KG1 (cell line): ENCODE measurements around the gene PPM1B.
A peak's percentile ranks its signal among the peaks of the same experiment; 100 is the strongest.
"Not testable (repeated sequence)": the region's sequence is repeated elsewhere in the genome, so short reads cannot be mapped to it uniquely, and the experiment has no call there.

Experiments used
- DNase-seq: peaks from one replicate; lab custom pipeline; 2025; lab: John Stamatoyannopoulos, UW

PPM1B gene

DNA sequence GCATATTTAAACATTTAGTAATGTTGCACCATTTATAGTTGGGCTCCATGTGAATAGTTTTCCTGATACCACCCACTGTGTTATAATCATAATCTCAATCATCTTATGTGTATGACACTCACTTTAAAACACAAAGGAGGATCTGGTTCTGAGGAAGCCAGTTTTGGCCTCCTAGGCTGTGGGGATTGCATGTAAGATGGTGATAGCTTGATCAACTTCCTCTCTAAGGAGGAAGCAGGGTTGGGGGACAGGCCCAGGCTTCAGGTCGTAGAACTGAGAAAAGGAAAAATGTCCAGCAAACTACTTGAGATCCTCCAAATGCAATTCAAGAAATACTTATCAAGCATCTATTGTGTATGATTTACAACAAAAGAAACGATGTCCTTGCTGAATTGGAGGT lies 4.9 kb upstream of the PPM1B start:
- DNase-seq = peak; percentile 34

DNA sequence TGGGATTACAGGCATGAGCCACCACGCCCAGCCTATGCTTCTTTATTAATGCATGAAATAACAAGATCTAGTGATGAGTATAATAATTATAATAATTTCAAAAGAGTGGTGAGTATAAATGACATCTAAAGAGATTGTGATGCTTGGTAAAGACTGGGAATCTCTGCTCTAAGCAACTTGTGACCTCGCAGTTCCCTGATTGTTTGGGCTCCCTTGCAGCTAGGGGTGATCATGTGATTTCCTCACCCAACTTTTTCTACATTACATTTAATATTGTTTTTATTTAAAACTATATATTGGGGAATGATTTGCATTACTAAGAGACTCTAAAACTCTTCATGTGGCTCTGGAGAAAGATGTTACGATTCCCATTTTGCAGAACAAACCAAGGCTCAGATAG lies 4.1 kb upstream of the PPM1B start:
- no peak for DNase-seq

DNA sequence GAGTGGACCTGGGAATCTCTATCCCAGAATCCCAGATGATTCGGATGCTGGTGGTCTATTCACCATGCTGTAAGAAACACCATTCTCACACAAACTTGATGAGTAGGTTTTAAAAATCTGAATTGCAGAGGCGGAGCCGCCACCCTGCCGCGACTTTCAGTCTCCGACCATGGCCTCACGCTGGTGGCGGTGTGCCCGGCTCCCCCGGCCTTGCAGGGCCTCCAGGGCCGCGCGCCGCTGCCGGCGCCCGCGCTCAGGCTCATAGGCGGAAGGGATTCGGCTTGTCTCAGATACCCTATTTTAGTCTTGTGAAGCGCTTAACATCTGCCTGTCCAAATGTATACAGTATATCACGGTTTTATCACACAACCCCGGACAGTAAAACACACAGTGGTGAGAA lies 2.6 kb upstream of the PPM1B start:
- DNase-seq = no peak

DNA sequence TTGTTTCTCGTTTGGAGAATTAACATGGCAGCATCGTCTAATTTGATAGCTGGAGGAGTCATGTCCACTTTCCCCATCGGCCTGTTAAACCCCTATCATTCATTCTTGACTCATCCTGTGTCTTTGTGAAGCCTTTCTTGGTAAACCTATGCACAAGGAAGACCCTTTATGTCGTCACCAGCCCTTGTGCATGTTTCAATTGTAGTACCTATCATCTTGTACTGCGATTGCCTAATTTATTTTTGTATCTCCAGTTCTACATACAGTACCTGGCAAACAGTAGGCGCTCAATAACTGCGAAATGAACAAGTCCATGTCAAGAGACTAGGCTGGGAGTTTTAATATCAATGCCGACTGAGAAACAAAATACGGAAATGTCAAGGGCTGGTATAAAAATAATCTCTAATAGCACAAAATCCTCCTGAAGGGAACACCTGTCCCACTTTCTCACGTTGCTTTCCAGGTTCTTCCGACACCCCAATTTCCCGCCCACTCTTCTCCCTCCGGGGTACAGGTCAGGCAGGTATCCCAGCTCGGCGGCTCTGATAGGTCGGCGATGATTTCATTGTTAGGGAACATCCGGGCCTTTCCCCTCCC lies 1.3 kb upstream of the PPM1B start:
- peak; percentile 73 for DNase-seq

DNA sequence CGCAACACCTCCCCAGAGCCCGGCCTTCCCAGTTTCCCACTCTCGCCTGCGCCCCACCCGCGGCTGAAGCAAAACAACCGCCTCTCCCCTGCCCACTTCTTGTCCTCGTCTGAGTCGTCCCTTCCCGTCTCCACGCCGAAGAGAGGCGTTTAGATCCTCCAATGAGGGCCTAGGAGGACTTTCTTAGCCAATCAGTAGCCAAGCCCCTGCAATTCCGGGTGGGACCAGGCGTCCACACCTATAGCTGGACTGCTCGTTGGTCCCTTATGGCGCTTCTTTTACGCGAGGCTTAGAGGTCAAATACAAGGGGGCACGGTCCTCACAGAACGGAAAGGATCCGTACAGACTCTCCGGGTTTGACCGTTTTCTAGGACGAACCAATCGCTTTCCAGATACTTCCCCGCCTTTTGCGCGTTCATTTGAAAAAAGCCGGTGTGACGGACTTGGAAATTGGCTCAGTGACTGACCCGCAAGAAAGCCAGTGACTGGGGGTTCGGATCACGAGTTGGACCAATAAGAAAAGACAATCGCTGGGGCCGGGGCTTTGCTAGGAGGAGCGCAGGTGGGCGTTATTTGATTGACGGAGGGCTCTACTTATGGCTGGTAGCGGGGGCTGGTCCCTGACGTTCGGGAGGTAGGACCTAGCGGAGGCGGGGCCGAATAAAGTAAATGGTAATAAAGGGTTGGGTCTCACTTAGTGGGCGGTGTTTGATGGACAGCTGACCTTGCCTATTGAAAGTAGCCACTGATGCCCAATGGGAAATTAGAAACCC lies 581 bp upstream of the PPM1B start:
- peak; percentile 100 for DNase-seq

DNA sequence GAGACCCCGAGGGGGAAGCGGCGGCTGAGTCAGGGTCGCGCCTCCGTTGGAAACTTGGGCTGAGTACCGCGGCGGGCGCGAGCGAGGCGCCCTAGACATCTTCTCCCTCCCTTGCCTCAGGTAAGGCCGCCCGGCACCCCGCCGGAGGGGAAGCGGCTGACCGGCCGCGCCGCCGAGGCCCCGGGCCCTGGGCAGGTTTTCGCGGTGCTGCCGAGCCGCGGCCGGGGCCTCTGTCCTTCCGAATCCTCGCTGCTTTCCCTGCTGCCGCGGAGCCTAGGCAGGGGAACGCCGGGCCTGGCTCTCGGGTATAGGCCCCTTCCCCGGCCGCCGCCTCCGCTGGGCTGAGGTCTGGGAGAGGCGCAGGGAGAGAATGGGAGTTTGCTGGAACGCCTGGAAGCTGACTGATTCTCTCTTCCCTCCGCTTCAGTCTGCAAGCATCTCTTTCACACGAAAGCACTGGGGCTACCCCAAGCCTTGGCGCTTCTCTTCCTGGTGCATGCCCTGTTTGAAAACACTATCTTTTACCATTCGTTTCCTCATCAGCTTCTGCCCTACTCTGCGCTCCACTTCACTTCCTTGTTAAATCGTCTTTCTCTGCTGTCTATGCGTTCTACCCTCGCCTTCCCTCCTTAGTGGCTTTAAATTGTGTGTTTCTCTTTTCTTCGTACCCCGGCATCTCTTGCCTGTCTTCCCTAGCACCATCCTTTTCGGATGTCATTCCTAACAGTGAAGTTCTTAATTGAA lies 652 bp downstream of the PPM1B start:
- peak; percentile 34 for DNase-seq

DNA sequence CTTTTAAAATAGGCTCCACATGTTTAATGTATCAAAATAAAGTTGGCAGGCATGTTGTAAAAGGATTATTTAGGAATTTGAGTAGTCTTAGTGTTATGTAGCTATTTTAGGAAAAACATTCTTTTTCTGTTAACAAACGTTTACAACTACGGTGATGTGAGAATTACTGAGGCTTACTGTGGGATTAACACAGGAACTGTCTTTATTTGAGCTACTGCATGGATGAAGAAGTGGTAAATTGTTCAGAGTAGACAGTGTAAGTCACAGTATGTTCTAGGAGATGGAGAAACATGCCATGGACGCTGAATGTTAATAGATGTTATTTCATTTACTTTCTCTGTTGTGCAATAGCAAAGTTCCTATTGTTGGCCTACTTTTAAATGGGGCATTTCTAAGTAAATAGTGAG lies 1.6 kb downstream of the PPM1B start:
- no peak for DNase-seq

DNA sequence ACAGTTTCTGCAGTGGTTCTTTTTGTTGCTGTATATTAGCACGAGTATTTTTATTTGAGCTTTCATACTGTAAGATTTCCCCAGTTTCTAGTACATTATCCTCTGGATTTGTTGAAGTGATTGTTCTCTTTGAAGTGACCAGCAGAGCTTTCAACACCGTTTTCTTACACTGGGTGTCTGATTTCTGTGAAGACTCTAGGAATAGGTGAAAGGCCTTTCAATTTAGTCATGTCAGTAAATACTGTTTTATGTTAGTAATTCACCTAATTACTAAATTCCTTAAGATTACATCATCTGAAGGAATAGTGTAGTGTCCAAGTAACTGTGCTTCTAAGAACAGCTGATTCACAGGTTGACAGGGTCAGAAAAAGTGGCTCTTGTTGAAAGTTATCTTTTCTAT lies 2.3 kb downstream of the PPM1B start:
- DNase-seq = no peak

DNA sequence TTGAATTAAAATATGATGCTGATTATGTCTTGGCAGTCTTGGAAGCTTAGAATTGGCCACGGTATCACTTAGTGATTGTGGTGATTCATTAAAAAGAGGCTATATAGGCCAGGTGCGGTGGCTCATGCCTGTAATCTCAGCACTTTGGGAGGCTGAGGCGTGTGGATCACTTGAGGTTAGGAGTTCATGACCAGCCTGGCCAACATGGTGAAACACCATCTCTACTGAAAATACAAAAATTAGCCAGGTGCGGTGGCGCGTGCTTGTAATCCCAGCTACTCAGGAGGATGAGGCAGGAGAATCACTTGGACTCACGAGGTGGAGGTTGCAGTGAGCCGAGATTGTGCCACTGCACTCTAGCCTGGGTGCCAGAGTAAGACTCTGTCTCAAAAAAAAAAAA lies 2.8 kb downstream of the PPM1B start:
- not testable (repeated sequence) for DNase-seq

DNA sequence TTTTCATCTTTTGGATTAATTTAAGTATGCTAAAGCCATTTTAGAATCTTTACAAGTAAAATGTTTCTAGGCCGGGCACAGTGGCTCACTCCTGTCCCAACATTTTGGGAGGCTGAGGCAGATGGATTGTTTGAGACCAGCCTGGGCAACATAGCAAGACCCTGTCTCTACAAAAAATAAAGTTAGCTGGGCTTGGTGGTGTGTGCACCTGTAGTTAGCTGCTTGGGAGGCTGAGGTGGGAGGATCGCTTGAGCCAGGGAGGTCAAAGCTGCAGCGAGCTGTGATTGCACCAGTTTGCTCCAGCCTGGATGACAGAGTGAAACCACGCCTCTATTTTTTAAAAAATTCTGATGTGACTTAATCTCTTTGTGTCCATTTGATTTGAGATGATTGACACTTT lies 3.9 kb downstream of the PPM1B start:
- no peak for DNase-seq

DNA sequence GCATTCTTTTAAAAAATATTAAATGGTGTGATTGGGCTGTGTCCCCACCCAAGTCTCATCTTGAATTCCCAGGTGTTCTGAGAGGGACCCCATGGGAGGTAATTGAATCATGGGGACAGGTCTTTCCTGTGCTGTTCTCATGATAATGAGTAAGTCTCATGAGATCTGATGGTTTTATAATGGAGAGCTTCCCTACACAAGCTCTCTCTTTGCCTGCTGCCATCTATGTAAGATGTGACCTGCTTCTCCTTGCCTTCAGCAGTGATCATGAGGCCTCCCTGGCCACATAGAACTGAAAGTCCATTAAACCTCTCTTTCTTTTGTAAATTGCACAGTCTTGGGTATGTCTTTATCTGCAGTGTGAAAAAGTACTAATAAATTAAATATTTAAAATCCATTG lies 10.3 kb downstream of the PPM1B start:
- DNase-seq = no peak

DNA sequence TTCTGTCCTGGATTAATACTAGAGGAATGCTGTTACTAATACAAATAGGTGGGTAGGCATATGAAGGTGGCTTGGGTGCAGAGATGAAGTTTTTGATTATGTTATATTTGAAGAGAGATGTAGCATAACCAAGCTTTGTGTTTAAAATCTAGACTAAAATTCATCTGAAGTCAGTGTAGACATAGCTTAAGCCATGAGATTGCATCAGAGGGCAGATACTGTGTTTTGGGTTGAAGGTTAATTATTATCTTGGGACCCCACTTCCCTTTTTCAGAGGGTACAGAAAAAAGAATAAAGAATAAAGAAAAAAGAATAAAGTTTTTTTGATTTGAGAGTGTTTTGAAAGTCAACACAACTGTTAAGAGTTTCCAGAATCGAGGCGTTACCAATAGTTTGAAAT lies 13.0 kb downstream of the PPM1B start:
- no peak for DNase-seq

DNA sequence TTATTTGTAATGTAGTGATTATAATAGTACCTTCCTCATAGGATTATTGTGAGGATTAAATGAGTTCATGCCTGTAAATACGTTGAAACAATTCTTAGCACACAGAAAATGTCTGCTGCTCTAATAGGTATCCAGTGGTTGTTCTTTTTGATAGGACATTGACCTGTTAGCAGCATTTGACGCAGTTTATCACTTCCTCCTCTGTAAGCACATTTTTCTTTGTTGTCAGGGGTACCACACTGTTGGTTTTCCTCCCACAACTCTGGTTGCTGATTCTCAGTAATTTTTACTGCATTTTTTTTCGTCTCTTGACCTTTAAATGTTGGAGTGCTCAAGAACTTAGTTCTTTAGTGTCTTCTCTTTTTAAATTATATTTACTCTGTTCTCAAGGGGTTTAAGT lies 15.4 kb downstream of the PPM1B start:
- DNase-seq = peak; percentile 30

DNA sequence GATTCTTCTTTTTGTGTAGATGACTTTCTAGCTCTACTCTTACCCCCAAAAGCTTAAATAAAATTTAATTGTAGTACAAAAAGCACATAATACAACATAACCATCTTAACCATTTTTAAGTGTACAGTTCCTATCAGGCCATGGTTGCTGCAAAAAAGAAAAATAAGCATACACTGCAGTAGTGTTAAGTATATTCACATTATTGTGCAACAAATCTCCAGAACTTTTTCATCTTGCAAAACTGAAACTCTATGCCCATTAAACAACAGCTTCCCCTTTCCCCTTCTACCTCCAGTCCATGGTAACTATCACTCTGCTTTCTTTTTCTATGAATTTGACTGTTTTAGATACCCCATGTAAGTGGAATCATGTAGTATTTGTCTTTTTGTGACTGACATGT lies 18.1 kb downstream of the PPM1B start:
- DNase-seq = no peak

DNA sequence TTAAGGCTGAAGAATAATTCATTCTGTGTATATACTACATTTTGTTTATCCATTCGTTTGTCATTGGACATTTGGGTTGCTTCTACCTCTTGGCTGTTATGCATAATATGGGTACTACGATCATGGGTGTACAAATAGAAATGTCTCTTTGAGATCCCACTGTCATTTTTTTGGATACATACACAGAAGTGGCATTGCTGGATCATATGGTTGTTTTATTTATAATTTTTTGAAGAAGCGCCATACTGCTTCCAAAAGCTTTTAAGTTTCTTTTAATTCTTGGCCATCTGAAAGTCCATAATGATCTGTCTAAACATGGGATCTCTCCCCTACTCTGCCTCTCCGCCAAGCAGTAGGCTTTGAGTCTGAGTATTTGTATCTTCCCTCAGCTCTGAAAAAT lies 18.6 kb downstream of the PPM1B start:
- no peak for DNase-seq

DNA sequence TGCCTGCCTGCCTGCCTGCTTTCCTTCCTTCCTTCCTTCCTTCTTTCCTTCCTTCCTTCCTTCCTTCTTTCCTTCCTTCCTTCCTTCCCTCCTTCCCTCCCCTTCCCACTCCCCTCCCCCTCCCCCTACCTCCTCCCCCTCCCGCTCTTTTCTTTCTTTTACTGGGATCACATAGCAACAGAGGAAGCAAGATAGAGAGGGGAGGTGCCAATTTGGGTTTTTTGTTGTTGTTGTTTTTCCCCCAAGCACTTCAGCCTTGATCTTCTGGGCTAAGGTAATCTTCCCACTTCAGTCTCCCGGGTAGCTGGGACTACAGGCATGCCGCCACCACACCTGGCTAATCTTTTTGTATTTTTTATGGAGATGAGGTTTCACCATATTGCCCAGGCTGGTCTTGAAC lies 20.0 kb downstream of the PPM1B start:
- DNase-seq = no peak

DNA sequence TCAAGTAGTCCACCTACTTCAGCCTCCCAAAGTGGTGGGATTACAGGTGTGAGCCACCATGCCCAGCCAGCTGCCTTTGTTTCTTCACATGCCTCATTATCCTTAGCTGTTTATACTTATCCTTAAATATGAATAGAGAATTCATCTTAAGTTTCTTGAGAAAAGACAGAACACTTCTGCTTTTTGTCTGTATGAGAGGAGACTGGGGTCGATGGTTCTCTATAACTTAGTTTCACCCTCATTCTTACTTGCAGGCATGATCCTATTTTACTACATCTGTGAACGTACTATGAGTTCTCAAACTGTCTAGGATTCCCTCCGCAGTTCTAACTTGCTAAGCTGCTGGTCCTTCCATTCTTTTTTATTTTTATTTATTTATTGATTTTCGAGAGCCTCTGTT lies 20.4 kb downstream of the PPM1B start:
- DNase-seq = no peak

DNA sequence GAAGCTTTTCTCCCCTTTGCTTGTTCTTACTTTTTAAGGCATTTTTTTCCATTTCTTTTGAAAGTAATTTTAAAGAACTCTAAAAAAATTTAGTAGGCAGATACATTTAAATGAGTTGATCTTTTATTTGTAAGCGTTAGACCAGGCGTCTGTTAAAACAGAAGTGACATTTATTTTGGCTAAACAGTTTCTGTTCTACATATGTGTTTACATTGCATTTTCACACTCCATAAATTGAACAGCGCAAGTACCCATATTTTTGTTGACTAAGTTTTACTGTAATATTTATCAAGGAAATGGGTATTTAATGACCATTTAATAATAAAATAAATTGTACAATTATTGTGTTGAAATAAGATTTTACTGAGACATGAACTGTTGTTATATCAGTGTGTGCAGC lies 21.9 kb downstream of the PPM1B start:
- no peak for DNase-seq

DNA sequence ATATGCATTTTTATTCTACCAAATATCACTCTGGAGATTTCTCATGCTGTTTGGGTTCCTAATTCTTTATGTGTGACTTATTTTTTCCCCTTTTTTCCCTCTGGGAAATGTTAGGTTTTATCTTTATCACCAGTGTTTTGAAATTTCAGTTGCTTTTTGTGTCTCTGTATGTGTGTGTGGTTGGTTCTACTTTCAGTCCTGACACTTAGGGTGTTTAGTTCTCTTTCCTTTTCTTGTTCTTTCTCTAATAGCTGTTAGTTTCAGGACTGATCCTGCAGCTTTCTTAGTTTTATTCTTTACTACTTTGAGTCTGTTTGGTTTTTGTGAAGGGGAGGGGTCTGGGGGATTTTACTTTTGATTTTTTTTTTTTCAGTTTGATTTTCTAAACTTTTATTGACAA lies 23.1 kb downstream of the PPM1B start:
- DNase-seq = no peak

DNA sequence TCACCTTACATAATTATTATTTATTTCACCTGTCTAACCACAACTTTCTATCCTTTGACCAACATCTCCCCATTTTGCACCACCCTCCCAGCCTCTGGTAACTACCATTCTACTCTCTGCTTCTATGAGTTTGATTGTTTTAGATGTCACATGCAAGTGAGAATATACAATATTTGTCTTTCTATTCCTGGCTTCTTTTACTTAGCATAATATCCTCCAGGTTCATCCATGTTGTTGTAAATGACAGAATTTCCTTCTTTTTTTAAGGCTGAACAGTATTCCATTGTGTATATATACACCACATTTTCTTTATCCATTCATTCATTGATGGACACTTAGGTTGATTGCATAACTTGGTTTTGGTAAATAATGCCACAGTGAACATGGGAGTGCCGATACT lies 24.0 kb downstream of the PPM1B start:
- DNase-seq = no peak

DNA sequence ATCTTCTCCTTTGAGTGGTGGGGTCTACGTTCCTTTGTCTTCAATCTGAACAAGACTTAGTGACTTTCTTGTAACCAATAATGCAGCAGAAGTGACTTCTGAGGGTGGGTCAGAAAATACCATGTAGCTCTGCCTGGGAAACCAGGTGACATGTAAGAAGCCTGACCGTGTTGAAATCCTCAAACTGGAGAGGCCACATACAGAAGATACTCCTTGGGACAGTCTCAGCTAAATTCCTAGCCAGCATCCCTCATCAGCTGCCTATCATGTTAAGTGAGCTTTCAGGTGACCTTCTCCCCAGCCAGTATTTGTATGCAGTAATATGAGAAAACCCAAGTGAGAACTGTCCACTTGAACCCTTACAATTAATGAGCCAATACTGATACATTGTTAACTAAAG lies 27.0 kb downstream of the PPM1B start:
- DNase-seq = no peak

DNA sequence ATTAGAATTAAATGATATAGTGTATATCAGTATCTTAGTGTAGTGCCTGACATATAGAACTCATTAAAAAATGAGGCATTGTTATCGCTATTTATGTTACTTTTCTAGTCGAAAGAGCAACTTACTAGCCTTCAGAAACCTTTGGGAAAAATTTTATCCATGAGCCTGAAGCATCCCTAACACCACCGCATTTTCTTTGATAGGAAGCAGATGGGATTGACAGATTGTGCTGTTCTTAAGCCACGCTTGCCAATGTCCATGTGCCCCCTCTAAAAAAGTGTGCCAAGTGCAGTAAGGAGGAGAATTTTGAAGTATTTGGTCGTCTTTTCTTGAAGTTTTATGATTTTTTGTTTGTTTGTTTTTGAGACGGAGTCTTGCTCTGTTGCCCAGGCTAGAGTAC lies 29.1 kb downstream of the PPM1B start:
- no peak for DNase-seq

DNA sequence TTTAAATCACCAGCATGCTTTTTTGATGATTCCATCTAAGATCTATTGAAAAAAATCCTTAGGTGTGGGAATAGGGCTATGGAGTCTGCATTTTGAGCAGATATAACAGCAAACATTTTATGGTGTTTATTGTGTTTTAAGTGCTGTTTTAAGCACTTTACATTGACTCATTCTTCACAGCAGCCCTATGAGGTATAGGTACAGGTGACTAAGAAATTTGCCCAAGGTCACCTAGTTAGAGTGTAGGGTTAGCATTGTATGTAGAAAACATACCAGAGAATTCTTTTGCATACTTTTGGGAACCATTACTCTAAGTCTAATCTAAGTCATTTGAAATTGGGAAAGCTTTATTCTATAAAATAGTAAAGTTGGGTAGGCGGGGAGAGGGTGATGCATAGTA lies 31.3 kb downstream of the PPM1B start:
- no peak for DNase-seq
